ENCODE data around the gene TCF20. TPM values are rescaled to one million over a fixed set of nuclear protein-coding genes. Genes with fewer than 3 reads are reported as not detected.

Gene TCF20
- total RNA-seq, 1 donor from 2014 or later: 31.0 TPM

DNA sequence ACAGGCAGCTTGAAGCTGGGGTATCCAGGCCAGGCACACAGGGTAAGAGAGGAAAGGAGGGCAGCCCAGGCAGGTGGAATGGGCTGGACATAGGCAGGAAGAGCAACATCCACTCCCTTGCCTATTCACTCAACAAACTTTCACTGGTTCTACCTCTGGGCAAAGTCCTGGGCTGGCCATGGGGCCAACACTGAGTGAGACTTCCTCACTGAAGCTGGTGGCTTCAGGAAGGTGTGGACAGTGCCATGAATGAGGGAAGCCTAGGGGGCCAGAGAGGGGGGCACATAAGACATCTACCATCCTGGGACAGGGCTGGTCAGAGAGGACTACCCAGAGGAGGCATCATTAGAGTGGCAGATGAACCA, 44.9 kb upstream of the TCF20 start:
- no peak overlapping the region for H3K27ac Mint-ChIP-seq (ENCODE audit: unreplicated experiment)
- no peak overlapping the region for H3K4me3 Mint-ChIP-seq (ENCODE audit: unreplicated experiment)
- H3K27me3 Mint-ChIP-seq (ENCODE audit: low read depth): peaks cover 2% of the 10 kb centered on the region
- H3K4me1 Mint-ChIP-seq (ENCODE audit: low read depth): peaks cover 30% of the 10 kb centered on the region
- no peak for DNase-seq (ENCODE audit: low spot score)
- no peaks in the 10 kb centered on the region for H3K36me3 Mint-ChIP-seq (ENCODE audit: low read depth)
- no peaks in the 10 kb centered on the region for H3K9me3 Mint-ChIP-seq (ENCODE audit: low read depth)
- TF ChIP-seq, protein P1, sequence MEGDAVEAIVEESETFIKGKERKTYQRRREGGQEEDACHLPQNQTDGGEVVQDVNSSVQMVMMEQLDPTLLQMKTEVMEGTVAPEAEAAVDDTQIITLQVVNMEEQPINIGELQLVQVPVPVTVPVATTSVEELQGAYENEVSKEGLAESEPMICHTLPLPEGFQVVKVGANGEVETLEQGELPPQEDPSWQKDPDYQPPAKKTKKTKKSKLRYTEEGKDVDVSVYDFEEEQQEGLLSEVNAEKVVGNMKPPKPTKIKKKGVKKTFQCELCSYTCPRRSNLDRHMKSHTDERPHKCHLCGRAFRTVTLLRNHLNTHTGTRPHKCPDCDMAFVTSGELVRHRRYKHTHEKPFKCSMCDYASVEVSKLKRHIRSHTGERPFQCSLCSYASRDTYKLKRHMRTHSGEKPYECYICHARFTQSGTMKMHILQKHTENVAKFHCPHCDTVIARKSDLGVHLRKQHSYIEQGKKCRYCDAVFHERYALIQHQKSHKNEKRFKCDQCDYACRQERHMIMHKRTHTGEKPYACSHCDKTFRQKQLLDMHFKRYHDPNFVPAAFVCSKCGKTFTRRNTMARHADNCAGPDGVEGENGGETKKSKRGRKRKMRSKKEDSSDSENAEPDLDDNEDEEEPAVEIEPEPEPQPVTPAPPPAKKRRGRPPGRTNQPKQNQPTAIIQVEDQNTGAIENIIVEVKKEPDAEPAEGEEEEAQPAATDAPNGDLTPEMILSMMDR (IDR thresholded peaks at IDR 0.05): no peak

DNA sequence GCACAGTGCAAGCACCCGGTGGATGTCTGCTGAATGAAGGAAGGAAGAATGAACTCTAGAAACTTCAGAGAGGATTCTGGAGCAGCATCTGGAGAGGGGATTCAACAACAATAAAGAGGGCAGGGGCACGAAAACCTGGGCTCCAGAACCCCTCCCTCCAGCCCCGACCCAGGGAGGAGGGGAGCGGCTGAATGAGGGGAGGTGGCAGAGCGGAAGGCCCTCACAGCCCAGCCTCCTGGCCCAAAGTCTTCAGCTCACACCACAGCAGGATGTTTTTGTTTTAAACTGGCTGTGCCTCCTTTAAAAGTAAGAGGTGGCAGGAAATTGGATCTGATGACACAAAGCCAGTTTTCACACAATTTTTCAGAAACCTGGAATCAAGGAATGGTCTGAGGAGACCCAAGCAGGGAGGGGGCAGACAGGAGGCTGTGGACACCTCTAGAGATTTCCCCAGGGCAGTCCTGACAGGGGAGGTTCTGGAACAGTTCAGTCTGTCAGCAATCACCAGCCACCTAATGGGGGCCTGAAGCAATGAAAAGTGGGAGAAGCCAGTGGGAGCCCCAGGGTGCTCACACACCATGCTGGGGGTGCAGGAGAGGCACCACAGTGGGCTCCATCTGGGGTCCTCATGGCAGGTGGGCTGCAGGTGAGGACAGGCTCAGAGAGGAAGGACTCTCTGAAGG, 44.4 kb upstream of the TCF20 start:
- Mint-ChIP-seq H3K36me3 (ENCODE audit: low read depth) (no peaks in the 10 kb centered on the region), H3K4me3 (ENCODE audit: unreplicated experiment) (no peak overlapping the region), H3K4me1 (ENCODE audit: low read depth) (peaks cover 32% of the 10 kb centered on the region), H3K27me3 (ENCODE audit: low read depth) (peaks cover 3% of the 10 kb centered on the region), H3K9me3 (ENCODE audit: low read depth) (no peaks in the 10 kb centered on the region), H3K27ac (ENCODE audit: unreplicated experiment) (no peak overlapping the region)
- DNase-seq (ENCODE audit: low spot score): no peak
- TF ChIP-seq, protein P1 (IDR thresholded peaks at IDR 0.05): no peak

DNA sequence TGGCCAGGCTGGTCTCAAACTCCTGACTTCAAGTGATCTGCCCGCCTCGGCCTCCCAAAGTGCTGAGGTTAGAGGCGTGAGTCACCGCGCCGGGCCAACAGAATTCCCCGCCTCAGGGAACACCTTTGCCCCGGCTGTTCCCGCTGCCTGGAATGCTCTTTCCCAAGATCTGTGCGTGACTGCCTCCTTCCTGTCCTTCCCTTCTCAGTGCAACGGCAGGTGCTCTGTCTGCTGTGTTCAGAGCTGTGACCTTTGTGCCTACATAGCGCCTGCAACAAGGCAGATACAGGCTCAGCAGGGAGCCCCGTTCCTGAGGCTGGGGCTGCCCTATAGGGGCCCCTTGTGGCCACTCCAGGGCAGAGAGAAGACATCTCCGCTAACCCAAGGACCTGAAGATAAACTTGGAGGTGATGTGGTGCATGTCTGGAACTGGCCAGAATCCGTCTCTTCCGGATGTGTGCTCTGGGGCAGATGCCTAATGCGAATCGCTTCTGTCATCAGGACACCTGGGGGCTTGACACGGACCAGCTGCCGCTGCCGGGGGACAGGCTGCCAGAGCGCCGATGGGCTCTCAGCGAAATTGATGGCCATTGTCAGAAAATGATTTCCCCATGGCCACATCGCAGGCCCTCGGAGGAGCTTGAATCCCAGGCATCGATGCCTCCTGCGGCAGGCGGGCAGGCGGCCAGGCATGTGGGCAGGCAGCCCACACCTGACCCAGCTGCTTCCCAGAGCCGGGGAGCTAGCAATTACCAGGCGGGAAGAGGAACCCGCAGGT, 43.5 kb upstream of the TCF20 start:
- H3K9me3 Mint-ChIP-seq (ENCODE audit: low read depth): no peaks in the 10 kb centered on the region
- H3K36me3 Mint-ChIP-seq (ENCODE audit: low read depth): no peaks in the 10 kb centered on the region
- peaks cover 32% of the 10 kb centered on the region for H3K4me1 Mint-ChIP-seq (ENCODE audit: low read depth)
- H3K27me3 Mint-ChIP-seq (ENCODE audit: low read depth): peaks cover 3% of the 10 kb centered on the region
- TF ChIP-seq, protein P1 (IDR thresholded peaks at IDR 0.05): peak; percentile 71
- DNase-seq (ENCODE audit: low spot score): no peak
- no peak overlapping the region for H3K4me3 Mint-ChIP-seq (ENCODE audit: unreplicated experiment)
- peak overlapping the region; percentile 32 for H3K27ac Mint-ChIP-seq (ENCODE audit: unreplicated experiment)

DNA sequence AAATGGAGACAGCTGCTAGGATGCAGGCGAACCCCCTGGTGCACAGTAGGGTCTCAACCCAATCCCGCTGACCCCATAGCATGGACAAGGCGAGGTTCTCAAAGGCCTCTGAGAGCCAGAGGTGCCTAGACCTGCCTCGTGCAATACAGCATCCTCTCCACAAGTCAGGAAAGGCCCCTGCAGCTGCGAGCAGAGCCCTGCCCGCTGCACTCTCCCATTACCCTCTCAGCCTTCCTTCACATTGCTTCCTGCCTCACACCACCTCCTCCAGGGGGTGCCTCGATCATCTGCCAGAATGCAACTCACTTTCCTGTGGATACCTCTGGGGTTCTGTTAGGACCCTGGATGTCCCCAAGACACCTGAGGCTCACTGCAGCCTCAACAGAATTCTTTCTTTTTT, 42.8 kb upstream of the TCF20 start:
- TF ChIP-seq, protein P1 (IDR thresholded peaks at IDR 0.05): no peak
- peaks cover 3% of the 10 kb centered on the region for H3K27me3 Mint-ChIP-seq (ENCODE audit: low read depth)
- DNase-seq (ENCODE audit: low spot score): no peak
- peaks cover 32% of the 10 kb centered on the region for H3K4me1 Mint-ChIP-seq (ENCODE audit: low read depth)
- no peaks in the 10 kb centered on the region for H3K9me3 Mint-ChIP-seq (ENCODE audit: low read depth)
- H3K27ac Mint-ChIP-seq (ENCODE audit: unreplicated experiment): no peak overlapping the region
- H3K4me3 Mint-ChIP-seq (ENCODE audit: unreplicated experiment): no peak overlapping the region
- H3K36me3 Mint-ChIP-seq (ENCODE audit: low read depth): no peaks in the 10 kb centered on the region

DNA sequence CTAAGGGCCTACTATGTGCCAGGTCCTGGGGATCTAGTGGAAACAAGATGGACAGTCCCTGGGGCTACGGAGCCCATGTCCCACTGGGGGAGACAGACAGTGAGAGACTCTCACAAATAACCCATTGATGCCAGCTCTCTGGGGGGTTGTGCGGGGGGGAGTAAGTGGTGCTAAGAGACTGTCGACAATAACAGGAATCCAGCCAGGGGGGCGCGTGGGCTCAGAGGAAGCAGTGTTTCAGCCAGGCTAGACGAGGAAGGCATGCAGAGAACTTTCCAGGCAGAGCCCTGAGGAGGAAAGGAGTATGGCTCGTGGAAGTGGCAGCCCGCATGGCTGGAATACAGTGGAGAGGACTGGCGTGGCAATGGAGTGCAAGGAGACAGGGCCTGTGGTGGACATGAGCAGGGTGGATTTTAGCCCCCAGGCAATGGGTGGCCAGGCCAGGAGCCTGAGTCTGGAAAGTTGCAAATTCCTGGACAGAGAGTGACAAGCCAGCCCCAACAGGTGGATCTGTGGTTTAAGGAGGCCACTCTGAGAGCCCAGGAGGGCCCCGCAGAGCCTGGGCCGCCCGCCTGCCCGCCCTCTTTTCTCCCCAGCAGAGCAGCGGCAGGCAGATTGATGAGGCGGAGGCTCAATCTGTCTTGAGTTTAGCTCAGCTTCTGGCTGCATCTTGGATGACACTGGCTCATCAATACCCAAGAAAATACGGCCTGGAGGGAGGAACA, 40.0 kb upstream of the TCF20 start:
- Mint-ChIP-seq H3K4me3 (ENCODE audit: unreplicated experiment) (no peak overlapping the region), H3K9me3 (ENCODE audit: low read depth) (no peaks in the 10 kb centered on the region), H3K36me3 (ENCODE audit: low read depth) (no peaks in the 10 kb centered on the region), H3K27ac (ENCODE audit: unreplicated experiment) (no peak overlapping the region), H3K4me1 (ENCODE audit: low read depth) (peaks cover 25% of the 10 kb centered on the region), H3K27me3 (ENCODE audit: low read depth) (peaks cover 4% of the 10 kb centered on the region)
- TF ChIP-seq, protein P1 (IDR thresholded peaks at IDR 0.05): no peak
- no peak for DNase-seq (ENCODE audit: low spot score)

Data from chondrocyte (in vitro differentiated cells).